ENCODE results near the gene PAFAH2. TPM values are rescaled to one million over a fixed set of nuclear protein-coding genes. Genes with fewer than 3 reads are reported as not detected.

The PAFAH2 gene
- total and polyA plus RNA-seq, 2 of the 8 experiments (the other 6 are each of a cell fraction or from before 2014, with no cell fraction given) = 7.7 to 9.3 TPM

- no peak overlapping the region for H3K4ac ChIP-seq (replicated peaks; ENCODE audit: insufficient read length, low read depth, low read length)
- no peaks in the 10 kb centered on the region for H3K79me2 ChIP-seq (ENCODE audit: control insufficient read depth in 1 of 2, insufficient read depth in 2 of 2, low read length in 2 of 2)
- no peaks in the 10 kb centered on the region for H3K79me1 ChIP-seq (ENCODE audit: low read depth, low read length)
- H3K23me2 ChIP-seq (ENCODE audit: low read depth, low read length) = no peaks in the 10 kb centered on the region
- no peak overlapping the region for H2BK15ac ChIP-seq (ENCODE audit: low read length)
- 95% methylated on average over 4 of the region's 4 CpGs; no CpG with 5 or more reads in 1 of the 2 experiments for WGBS, 2 experiments (ENCODE audit: extremely low coverage in 1 of 2, insufficient coverage in 1 of 2, insufficient read length in 1 of 2, insufficient replicate concordance in 2 of 2, low coverage in 1 of 2, low lambda C conversion rate in 2 of 2, missing lambda C conversion rate in 1 of 2)
- H3K36me3 ChIP-seq (ENCODE audit: control insufficient read depth in 2 of 4, insufficient read depth in 4 of 4, low read length in 3 of 4) = no peaks in the 10 kb centered on the region
- H2BK5ac ChIP-seq (ENCODE audit: low read depth, low read length) = no peak overlapping the region
- H3K4me2 ChIP-seq (ENCODE audit: insufficient read depth in 1 of 2, low read depth in 2 of 2, low read length in 2 of 2) = no peak overlapping the region
- no peaks in the 10 kb centered on the region for H3K27me3 ChIP-seq (replicated peaks in 1 of 4; ENCODE audit: control insufficient read depth in 3 of 4, extremely low read depth in 1 of 4, insufficient read depth in 3 of 4, low read length in 3 of 4)
- H2BK20ac ChIP-seq (ENCODE audit: low read length) = no peak overlapping the region
- H3K27ac ChIP-seq (ENCODE audit: low read depth, low read length) = no peak overlapping the region
- H2BK12ac ChIP-seq (ENCODE audit: low read depth, low read length) = no peak overlapping the region
- no peak overlapping the region for H2BK120ac ChIP-seq (replicated peaks; ENCODE audit: low read depth, low read length)
- H3K18ac ChIP-seq (ENCODE audit: extremely low read depth, low read length) = no peak overlapping the region
- H4K91ac ChIP-seq (replicated peaks; ENCODE audit: insufficient read length, low read length) = no peak overlapping the region
- H3K23ac ChIP-seq (ENCODE audit: insufficient read length) = no peak overlapping the region
- DNase-seq (ENCODE audit: low read depth in 1 of 2, low spot score in 2 of 2) = no peak
- no peak overlapping the region for H2AK5ac ChIP-seq (ENCODE audit: low read depth, low read length)
- ChIA-PET POLR2A (ENCODE audit: partially characterized antibody) (interaction anchor here (1.0 to 1.3 kb wide), 2 partner anchors 8 to 103 kb away, joined by 3 to 4 read pairs; partner anchors contain the start of gene PAFAH2), CTCF (ENCODE audit: partially characterized antibody) (interaction anchor here (1.9 to 20.0 kb wide), 4 partner anchors 8 to 104 kb away, joined by 5 to 330 read pairs (median 8); partner anchors contain the start of gene STMN1)
- H3K56ac ChIP-seq (replicated peaks; ENCODE audit: insufficient read length, low read depth, low read length) = no peak overlapping the region
- H3K14ac ChIP-seq (ENCODE audit: insufficient read length) = no peak overlapping the region
- H3K9me3 ChIP-seq (ENCODE audit: insufficient read depth in 2 of 2, low read depth in 1 of 2, low read length in 1 of 2) = no peaks in the 10 kb centered on the region
- no peaks in the 10 kb centered on the region for H4K20me1 ChIP-seq (replicated peaks in 1 of 2; ENCODE audit: control insufficient read depth in 1 of 2, insufficient read depth in 2 of 2, low read length in 2 of 2)
- no peak overlapping the region for H4K5ac ChIP-seq (ENCODE audit: insufficient read length, low read depth, low read length)
- FAIRE-seq = no peak
- H3K9ac ChIP-seq (replicated peaks in 1 of 4; ENCODE audit: extremely low read depth in 1 of 4, low read depth in 3 of 4, low read length in 3 of 4) = no peak overlapping the region
- peaks cover 0 to under 1% (median under 1%) of the 10 kb centered on the region in 4 experiments; a peak in 6 of 7 replicates for H3K4me1 ChIP-seq (replicated peaks in 1 of 4; ENCODE audit: control insufficient read depth in 3 of 4, insufficient read depth in 4 of 4, low read length in 3 of 4)
- no peak overlapping the region for H2AFZ ChIP-seq (ENCODE audit: low read length)
- TF ChIP-seq EGR1 (IDR thresholded peaks at IDR 0.05; ENCODE audit: borderline replicate concordance, low read depth, low read length) (no peak), CEBPB (IDR thresholded peaks at IDR 0.05; ENCODE audit: low read depth, low read length) (no peak), ASH2L (IDR thresholded peaks at IDR 0.05; ENCODE audit: low read length) (no peak), KDM4A (IDR thresholded peaks at IDR 0.05; ENCODE audit: low read depth, low read length, severe bottlenecking) (no peak), EP300 (IDR thresholded peaks at IDR 0.05; ENCODE audit: borderline replicate concordance in 1 of 2, low read depth in 2 of 2, low read length in 2 of 2) (no peak), CBX8 (IDR thresholded peaks at IDR 0.05; ENCODE audit: borderline replicate concordance, low read depth, low read length) (no peak)
- H3K4me3 ChIP-seq (ENCODE audit: extremely low read depth in 1 of 4, insufficient read depth in 2 of 4, low read depth in 3 of 4, low read length in 4 of 4) = no peak overlapping the region
- no peak overlapping the region for H4K8ac ChIP-seq (ENCODE audit: extremely low read depth, insufficient read depth, low read length)
Observed at GRCh38 chr1:26005434-26006105, 7.7 kb upstream of the PAFAH2 start.

Measured in H1 (cell line).